ENCODE measurements around the gene FOXN3. TPM values are rescaled to one million over a fixed set of nuclear protein-coding genes. Genes with fewer than 3 reads are reported as not detected.

The FOXN3 gene
- total RNA-seq, 1 experiment from 2014 or later = 13.8 TPM

DNA sequence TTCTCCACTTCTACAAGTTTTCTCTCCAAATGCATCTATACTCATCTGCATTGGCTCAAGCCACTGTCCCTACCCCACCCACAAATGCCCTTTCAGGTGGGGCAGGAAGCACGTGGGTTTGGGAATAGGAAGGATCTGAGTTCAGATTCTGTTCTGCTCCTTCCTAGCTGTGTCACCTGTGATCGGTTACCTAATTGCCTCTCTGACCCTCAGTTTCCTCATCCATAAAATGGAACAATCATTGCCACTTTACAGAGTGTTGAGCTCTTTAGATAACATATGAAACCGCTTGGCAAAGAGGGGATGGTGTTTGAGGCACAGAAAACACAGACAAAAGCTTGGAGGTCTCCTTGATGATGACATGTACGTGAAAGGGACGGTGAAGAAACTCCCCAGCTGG, 34.5 kb downstream of the FOXN3 start:
- Histone ChIP-seq H3K4me3 (ENCODE audit: low read length) (no peak overlapping the region), H3K4me1 (ENCODE audit: low read length) (peaks cover 21% of the 10 kb centered on the region), H3K9ac (ENCODE audit: low read length) (no peak overlapping the region), H3K9me3 (ENCODE audit: low read length) (no peaks in the 10 kb centered on the region), H3K79me2 (ENCODE audit: low read length) (no peaks in the 10 kb centered on the region), H2AFZ (ENCODE audit: low read length) (no peak overlapping the region), H3K27ac (ENCODE audit: low read length) (no peak overlapping the region), H4K20me1 (ENCODE audit: insufficient read depth, low read depth, low read length) (peaks cover 3% of the 10 kb centered on the region; the same call in 1 of the 2 replicates), H3K27me3 (ENCODE audit: low read length) (no peaks in the 10 kb centered on the region), H3K4me2 (ENCODE audit: low read depth, low read length, poor library complexity, severe bottlenecking) (no peak overlapping the region), H3K36me3 (ENCODE audit: insufficient read depth, low read length) (no peaks in the 10 kb centered on the region), H3K9me2 (replicated peaks; ENCODE audit: insufficient read depth, low read length) (no peaks in the 10 kb centered on the region)
- no peak for DNase-seq

DNA sequence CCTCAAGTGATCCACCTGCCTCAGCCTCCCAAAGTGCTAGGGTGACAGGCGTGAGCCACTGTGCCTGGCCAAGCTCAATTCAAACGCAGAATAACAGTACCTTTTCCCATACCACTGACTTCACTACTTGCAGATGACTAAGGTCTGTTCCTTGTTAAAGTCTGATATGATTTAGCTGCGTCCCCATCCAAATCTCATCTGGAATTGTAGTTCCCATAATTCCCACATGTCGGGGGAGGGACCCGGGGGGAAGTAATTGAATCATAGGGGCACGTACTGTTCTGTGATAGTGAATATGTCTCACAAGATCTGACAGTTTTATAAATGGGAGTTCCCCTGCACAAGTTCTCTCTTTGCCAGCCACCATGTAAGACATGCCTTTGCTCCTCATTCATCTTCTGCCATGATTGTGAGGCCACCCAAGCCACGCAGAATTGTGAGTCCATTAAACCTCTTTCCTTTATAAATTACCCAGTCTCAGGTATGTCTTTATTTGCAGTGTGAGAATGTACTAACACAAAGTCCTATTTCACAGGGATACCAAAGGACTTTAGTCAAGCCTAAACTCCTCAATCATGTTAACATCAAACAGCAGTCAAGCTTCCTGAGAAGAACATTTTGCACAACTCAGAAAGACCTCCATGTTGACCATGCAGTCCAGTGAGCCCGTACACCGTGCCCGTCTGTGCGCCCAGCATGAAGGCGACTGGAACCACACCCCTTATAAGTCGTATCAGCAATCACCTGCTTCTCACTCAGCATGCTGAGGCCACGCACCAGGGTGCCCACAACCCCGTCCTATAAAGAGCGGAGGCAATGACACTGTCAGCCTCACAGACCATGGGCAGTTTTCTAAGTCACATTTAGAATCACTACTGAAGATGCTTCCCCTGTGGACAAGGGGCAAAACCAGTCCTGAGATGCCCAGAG, 36.9 kb downstream of the FOXN3 start:
- Histone ChIP-seq H3K27ac (ENCODE audit: low read length) (no peak overlapping the region), H3K27me3 (ENCODE audit: low read length) (no peaks in the 10 kb centered on the region), H3K79me2 (ENCODE audit: low read length) (no peaks in the 10 kb centered on the region), H3K36me3 (ENCODE audit: insufficient read depth, low read length) (no peaks in the 10 kb centered on the region), H3K4me3 (ENCODE audit: low read length) (no peak overlapping the region), H3K4me1 (ENCODE audit: low read length) (peaks cover 21% of the 10 kb centered on the region), H3K9me3 (ENCODE audit: low read length) (no peaks in the 10 kb centered on the region), H2AFZ (ENCODE audit: low read length) (no peak overlapping the region), H4K20me1 (ENCODE audit: insufficient read depth, low read depth, low read length) (peaks cover 3% of the 10 kb centered on the region; the same call in 1 of the 2 replicates), H3K4me2 (ENCODE audit: low read depth, low read length, poor library complexity, severe bottlenecking) (no peak overlapping the region), H3K9ac (ENCODE audit: low read length) (no peak overlapping the region), H3K9me2 (replicated peaks; ENCODE audit: insufficient read depth, low read length) (no peaks in the 10 kb centered on the region)
- DNase-seq = no peak

DNA sequence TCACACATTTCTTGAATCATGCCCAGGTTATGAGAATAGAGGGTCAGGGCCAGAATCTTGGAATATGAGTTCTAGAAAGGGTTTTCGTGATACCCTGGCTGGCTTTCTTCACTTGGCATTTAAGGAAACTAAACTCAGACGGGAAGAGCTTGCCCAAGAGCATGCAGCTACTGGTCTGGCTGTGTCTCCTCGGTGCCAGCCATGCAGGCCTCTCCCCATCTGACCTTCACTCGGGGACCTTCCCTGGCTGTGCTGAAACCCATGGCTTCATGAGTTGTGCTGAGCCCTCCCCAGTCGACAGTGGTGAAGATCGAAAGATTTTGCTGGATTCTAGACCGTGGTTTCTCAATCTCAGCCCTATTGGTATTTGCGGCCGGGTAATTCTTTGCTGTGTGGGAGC, 38.0 kb downstream of the FOXN3 start:
- Histone ChIP-seq H4K20me1 (ENCODE audit: insufficient read depth, low read depth, low read length) (0 out of 2 replicates have a peak, but pooled peaks cover 3% of the 10 kb centered on the region), H3K9me3 (ENCODE audit: low read length) (no peaks in the 10 kb centered on the region), H3K4me2 (ENCODE audit: low read depth, low read length, poor library complexity, severe bottlenecking) (no peak overlapping the region), H3K4me1 (ENCODE audit: low read length) (peaks cover 15% of the 10 kb centered on the region), H3K36me3 (ENCODE audit: insufficient read depth, low read length) (no peaks in the 10 kb centered on the region), H3K27me3 (ENCODE audit: low read length) (no peaks in the 10 kb centered on the region), H3K9me2 (replicated peaks; ENCODE audit: insufficient read depth, low read length) (no peaks in the 10 kb centered on the region), H3K27ac (ENCODE audit: low read length) (no peak overlapping the region), H2AFZ (ENCODE audit: low read length) (no peak overlapping the region), H3K79me2 (ENCODE audit: low read length) (no peaks in the 10 kb centered on the region), H3K9ac (ENCODE audit: low read length) (no peak overlapping the region), H3K4me3 (ENCODE audit: low read length) (no peak overlapping the region)
- no peak for DNase-seq

DNA sequence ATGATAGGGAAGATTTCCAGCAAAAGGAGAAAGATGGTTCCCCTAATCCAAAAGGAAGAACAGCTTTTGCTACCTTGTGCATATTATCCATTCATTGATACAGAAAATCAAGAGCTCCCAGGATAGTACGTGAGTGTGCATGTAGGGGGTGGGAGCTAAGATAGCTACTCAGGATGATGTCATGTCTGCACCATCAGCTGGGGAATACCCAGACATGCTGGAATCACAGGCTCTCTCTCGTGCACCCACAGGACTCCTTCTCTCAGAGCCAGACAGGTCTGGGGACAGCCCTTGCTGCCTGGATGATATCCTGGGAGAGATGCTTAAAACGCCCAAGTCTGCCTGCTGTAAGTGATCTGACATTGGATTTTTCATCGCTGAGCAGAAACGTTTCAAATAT, 38.9 kb downstream of the FOXN3 start:
- Histone ChIP-seq H3K27me3 (ENCODE audit: low read length) (no peaks in the 10 kb centered on the region), H3K9me2 (replicated peaks; ENCODE audit: insufficient read depth, low read length) (no peaks in the 10 kb centered on the region), H3K27ac (ENCODE audit: low read length) (no peak overlapping the region), H3K9ac (ENCODE audit: low read length) (no peak overlapping the region), H2AFZ (ENCODE audit: low read length) (no peak overlapping the region), H3K4me3 (ENCODE audit: low read length) (no peak overlapping the region), H4K20me1 (ENCODE audit: insufficient read depth, low read depth, low read length) (no peaks in the 10 kb centered on the region), H3K36me3 (ENCODE audit: insufficient read depth, low read length) (no peaks in the 10 kb centered on the region), H3K79me2 (ENCODE audit: low read length) (no peaks in the 10 kb centered on the region), H3K4me1 (ENCODE audit: low read length) (peaks cover 6% of the 10 kb centered on the region), H3K9me3 (ENCODE audit: low read length) (no peaks in the 10 kb centered on the region), H3K4me2 (ENCODE audit: low read depth, low read length, poor library complexity, severe bottlenecking) (no peak overlapping the region)
- DNase-seq = no peak

DNA sequence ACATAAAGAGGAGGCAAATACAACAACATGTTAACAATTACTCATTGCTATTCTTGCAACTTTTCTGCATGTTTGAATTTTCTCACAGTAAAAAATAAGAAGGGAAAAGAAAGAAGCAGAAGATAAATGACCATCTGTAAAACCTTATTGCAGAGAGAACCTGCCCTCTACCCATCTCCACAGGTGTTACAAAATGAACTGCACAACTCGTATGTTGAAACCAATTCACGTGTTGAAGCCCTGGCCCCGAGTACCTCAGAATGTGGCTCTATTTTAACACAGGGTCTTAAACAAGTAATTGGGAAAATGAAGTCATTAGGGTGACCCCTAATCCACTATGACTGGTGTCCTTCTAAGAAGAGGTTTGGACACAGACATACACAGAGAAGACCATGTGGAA, 39.5 kb downstream of the FOXN3 start:
- Histone ChIP-seq H4K20me1 (ENCODE audit: insufficient read depth, low read depth, low read length) (no peaks in the 10 kb centered on the region), H3K27ac (ENCODE audit: low read length) (no peak overlapping the region), H3K27me3 (ENCODE audit: low read length) (no peaks in the 10 kb centered on the region), H3K4me3 (ENCODE audit: low read length) (no peak overlapping the region), H3K4me1 (ENCODE audit: low read length) (peaks cover under 1% of the 10 kb centered on the region; the same call in 1 of the 2 replicates), H2AFZ (ENCODE audit: low read length) (no peak overlapping the region), H3K4me2 (ENCODE audit: low read depth, low read length, poor library complexity, severe bottlenecking) (no peak overlapping the region), H3K36me3 (ENCODE audit: insufficient read depth, low read length) (no peaks in the 10 kb centered on the region), H3K9me3 (ENCODE audit: low read length) (no peaks in the 10 kb centered on the region), H3K79me2 (ENCODE audit: low read length) (no peaks in the 10 kb centered on the region), H3K9me2 (replicated peaks; ENCODE audit: insufficient read depth, low read length) (no peaks in the 10 kb centered on the region), H3K9ac (ENCODE audit: low read length) (no peak overlapping the region)
- DNase-seq = no peak

DNA sequence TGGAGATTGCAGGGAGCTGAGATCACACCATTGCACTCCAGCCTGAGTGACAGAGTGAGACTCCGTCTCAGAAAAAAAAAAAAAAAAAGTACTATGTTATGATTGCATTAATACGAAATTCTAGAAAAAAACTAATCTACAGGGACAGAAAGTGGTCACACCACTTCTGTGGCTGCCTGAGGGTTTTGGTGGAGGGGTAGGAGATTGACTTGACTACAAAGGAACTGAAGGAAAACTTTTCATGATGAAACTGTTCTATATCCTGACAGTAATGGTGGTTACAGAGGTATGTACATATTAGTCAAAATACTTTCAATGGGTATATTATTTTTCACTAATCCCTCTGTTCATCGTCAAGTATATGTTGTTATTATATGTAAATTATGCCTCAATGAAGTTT, 42.1 kb downstream of the FOXN3 start:
- Histone ChIP-seq H4K20me1 (ENCODE audit: insufficient read depth, low read depth, low read length) (no peaks in the 10 kb centered on the region; the same call in 1 of the 2 replicates), H3K4me1 (ENCODE audit: low read length) (no peaks in the 10 kb centered on the region), H3K9me2 (replicated peaks; ENCODE audit: insufficient read depth, low read length) (no peaks in the 10 kb centered on the region), H3K27ac (ENCODE audit: low read length) (no peak overlapping the region), H3K4me2 (ENCODE audit: low read depth, low read length, poor library complexity, severe bottlenecking) (no peak overlapping the region), H3K27me3 (ENCODE audit: low read length) (no peaks in the 10 kb centered on the region), H3K9me3 (ENCODE audit: low read length) (no peaks in the 10 kb centered on the region), H3K36me3 (ENCODE audit: insufficient read depth, low read length) (no peaks in the 10 kb centered on the region), H2AFZ (ENCODE audit: low read length) (no peak overlapping the region), H3K79me2 (ENCODE audit: low read length) (no peaks in the 10 kb centered on the region), H3K9ac (ENCODE audit: low read length) (no peak overlapping the region), H3K4me3 (ENCODE audit: low read length) (no peak overlapping the region)
- no peak for DNase-seq

DNA sequence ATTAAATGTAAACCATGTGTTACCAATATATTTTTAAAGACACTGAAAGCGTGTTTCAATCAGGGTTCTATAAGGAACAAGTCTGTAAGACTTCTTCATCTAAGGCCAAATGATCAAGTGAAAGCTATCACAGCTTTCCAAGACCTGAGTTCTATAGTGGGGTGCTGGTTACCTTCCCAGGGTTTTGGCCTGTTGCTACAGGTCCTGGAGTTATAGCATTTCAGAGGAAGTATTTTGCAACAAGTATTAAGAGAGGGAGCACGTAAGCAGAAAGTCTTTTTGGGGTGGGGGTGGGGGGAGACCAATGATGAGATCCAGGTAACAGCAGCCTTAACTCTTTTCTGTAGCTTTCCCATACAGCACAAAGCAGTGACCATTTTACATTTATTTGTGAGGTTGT, 43.8 kb downstream of the FOXN3 start:
- Histone ChIP-seq H3K4me2 (ENCODE audit: low read depth, low read length, poor library complexity, severe bottlenecking) (no peak overlapping the region), H3K4me1 (ENCODE audit: low read length) (no peaks in the 10 kb centered on the region), H3K36me3 (ENCODE audit: insufficient read depth, low read length) (no peaks in the 10 kb centered on the region), H3K27ac (ENCODE audit: low read length) (no peak overlapping the region), H3K9ac (ENCODE audit: low read length) (no peak overlapping the region), H3K4me3 (ENCODE audit: low read length) (no peak overlapping the region), H3K79me2 (ENCODE audit: low read length) (no peaks in the 10 kb centered on the region), H3K9me3 (ENCODE audit: low read length) (no peaks in the 10 kb centered on the region), H3K27me3 (ENCODE audit: low read length) (no peaks in the 10 kb centered on the region), H2AFZ (ENCODE audit: low read length) (no peak overlapping the region), H4K20me1 (ENCODE audit: insufficient read depth, low read depth, low read length) (no peaks in the 10 kb centered on the region; the same call in 1 of the 2 replicates), H3K9me2 (replicated peaks; ENCODE audit: insufficient read depth, low read length) (no peaks in the 10 kb centered on the region)
- DNase-seq = no peak

DNA sequence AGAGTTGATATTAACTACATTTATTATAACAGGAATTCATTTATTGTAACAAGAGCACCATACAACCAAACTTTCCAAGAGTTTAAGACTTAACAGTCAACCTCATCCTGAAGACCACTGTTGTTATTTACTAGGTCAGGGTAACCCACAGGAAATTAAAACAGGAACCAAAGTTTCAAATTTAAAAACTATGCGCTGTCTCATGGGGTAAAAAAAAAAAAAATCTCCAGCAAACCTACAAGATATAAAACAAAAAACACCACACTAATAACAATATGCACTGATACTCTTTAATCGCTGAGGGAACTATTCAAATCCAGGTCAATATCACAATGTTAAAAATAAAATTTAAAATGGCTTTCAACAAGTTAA, 44.5 kb downstream of the FOXN3 start:
- Histone ChIP-seq H3K27me3 (ENCODE audit: low read length) (no peaks in the 10 kb centered on the region), H3K79me2 (ENCODE audit: low read length) (no peaks in the 10 kb centered on the region), H4K20me1 (ENCODE audit: insufficient read depth, low read depth, low read length) (no peaks in the 10 kb centered on the region; the same call in 1 of the 2 replicates), H3K4me3 (ENCODE audit: low read length) (no peak overlapping the region), H3K9ac (ENCODE audit: low read length) (no peak overlapping the region), H3K4me1 (ENCODE audit: low read length) (no peaks in the 10 kb centered on the region), H3K9me3 (ENCODE audit: low read length) (no peaks in the 10 kb centered on the region), H3K36me3 (ENCODE audit: insufficient read depth, low read length) (no peaks in the 10 kb centered on the region), H3K4me2 (ENCODE audit: low read depth, low read length, poor library complexity, severe bottlenecking) (no peak overlapping the region), H3K27ac (ENCODE audit: low read length) (no peak overlapping the region), H2AFZ (ENCODE audit: low read length) (no peak overlapping the region), H3K9me2 (replicated peaks; ENCODE audit: insufficient read depth, low read length) (no peaks in the 10 kb centered on the region)
- no peak for DNase-seq

Data from Karpas-422 (cell line).